ENCODE measurements around the gene TAOK1. TPM values are rescaled to one million over a fixed set of nuclear protein-coding genes. Genes with fewer than 3 reads are reported as not detected.

Gene TAOK1
- total RNA-seq, 1 donor from 2014 or later: 101 TPM

DNA sequence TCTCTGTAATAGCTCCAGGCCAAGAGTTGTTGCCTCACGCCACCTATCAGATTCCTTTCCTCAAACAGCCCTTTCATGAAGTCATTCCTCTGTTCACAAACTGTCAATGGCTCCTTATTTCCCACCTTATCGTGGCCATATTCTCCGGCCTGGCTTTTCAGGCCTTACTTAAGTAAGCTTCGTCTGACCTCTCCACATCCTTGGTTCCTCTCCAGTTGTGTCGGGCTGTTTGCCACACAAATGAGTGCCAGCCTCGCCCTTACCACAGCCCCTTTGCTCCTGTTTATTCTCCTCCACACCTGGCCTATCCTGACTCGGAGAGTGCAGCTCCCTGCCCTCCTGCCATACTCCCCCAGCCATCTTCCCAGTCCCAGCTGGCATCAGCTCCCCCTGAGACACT, 180.4 kb downstream of the TAOK1 start:
- DNase-seq (ENCODE audit: low read depth): no peak

DNA sequence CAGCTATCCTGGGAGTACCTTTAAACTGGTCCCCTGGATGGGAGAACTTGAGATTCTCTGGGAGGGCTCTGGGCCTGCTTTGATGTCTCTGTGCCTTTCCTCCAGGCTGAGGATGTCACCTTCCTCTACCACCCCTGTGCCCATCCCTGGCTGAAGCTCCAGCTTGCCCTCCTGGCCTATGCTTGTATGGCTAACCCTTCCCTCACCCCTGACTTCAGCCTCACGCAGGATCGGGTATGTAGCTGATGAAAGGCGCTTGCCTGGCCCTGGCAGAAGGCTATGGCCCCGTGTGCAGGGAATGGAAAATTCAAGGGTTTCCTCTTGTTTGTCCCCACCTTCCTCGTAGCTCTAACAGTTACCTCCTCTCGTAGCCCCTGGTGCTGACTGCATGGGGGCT, 181.3 kb downstream of the TAOK1 start:
- DNase-seq (ENCODE audit: low read depth): no peak

- no peak for DNase-seq (ENCODE audit: low read depth)
These were observed 181.9 kb downstream of the TAOK1 start for GRCh38 chr17:29571883-29572681.

GRCh38 chr17:29572691-29573557, 182.8 kb downstream of the TAOK1 start:
- no peak for DNase-seq (ENCODE audit: low read depth)

DNA sequence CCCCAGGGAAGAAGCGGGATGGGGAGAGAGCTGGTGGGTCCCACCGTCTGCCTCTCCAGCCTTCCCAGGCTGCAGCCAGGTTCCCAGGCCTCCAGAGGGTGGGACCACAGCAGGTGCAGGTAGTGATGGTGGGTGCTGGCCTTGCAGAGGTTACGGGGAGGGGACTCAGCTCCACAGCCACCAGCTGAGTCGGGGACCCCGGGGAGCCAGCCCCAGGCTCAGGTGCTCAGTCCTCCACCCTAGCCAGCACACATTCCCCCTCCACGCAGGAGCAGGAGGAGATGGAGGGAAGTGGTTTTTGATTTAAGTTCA, 183.4 kb downstream of the TAOK1 start:
- DNase-seq (ENCODE audit: low read depth): no peak

GRCh38 chr17:29573871-29574731, 183.9 kb downstream of the TAOK1 start:
- DNase-seq (ENCODE audit: low read depth): no peak

- DNase-seq (ENCODE audit: low read depth): no peak
These were observed 184.8 kb downstream of the TAOK1 start for GRCh38 chr17:29574732-29575510.

GRCh38 chr17:29575511-29576213, 185.5 kb downstream of the TAOK1 start:
- DNase-seq (ENCODE audit: low read depth): no peak

GRCh38 chr17:29576214-29577000, 186.2 kb downstream of the TAOK1 start:
- DNase-seq (ENCODE audit: low read depth): no peak

GRCh38 chr17:29577001-29577370, 186.8 kb downstream of the TAOK1 start:
- DNase-seq (ENCODE audit: low read depth): no peak

GRCh38 chr17:29577385-29578211, 187.4 kb downstream of the TAOK1 start:
- no peak for DNase-seq (ENCODE audit: low read depth)

- no peak for DNase-seq (ENCODE audit: low read depth)
These were observed 188.7 kb downstream of the TAOK1 start for GRCh38 chr17:29578626-29579485.

- peak; percentile 64 for DNase-seq (ENCODE audit: low read depth)
These were observed 190.0 kb downstream of the TAOK1 start for GRCh38 chr17:29579866-29580771.

DNA sequence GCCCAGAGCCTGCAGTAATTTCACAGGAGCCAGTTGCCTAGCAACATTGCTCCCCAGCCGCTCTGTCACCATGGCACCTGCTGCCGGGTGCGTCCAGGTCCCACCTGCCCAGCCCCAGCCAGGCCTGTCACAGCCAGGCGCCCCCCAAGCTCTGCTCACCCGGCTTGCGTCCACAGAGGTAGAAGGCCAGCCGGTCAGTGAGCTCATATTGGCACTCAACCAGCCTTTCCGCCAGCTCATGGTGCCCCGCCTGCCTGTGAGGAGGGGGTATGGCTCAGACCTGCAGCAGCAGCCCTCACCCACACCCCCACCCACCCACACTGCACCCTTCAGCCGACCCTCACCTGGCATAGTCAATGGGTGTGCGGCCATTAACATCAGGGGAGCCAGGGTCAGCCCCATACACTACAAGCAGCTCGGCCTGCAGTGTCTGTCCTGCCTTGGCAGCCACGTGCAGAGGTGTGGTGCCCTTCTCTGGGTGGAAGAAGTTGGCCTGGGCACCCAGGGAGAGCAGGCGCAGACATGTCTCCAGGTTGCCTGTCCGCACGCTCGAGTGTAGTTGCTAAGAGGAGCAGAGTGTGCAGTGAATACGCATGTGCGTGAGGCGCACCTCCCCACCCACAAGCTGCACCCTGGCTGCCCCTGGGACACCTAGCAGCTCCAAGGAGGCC, 191.6 kb downstream of the TAOK1 start:
- no peak for DNase-seq (ENCODE audit: low read depth)

DNA sequence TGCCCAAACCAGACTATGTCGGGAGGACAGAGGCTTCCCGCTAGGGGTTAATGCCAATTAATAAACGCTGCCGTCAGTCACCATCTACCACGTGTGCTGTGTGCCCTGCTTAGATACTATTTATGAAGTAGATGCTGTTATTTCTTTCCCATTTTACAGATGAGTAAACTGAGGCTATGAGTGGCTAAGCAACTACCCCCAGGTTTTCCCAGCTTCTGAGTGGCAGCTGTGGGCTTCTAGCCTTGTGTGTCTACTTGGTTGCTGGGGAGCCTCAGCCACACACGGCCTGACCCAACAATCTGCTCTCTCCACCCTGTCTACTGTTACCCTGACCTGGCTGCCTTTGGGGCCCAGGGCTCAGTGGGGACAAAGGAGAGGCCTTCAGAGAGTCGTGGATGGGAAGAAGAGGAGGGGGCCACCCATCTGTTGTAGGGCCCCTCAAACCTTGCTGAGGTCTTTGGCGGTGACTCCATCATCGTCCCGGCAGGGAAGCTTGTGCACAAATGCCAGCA, 192.1 kb downstream of the TAOK1 start:
- no peak for DNase-seq (ENCODE audit: low read depth)

DNA sequence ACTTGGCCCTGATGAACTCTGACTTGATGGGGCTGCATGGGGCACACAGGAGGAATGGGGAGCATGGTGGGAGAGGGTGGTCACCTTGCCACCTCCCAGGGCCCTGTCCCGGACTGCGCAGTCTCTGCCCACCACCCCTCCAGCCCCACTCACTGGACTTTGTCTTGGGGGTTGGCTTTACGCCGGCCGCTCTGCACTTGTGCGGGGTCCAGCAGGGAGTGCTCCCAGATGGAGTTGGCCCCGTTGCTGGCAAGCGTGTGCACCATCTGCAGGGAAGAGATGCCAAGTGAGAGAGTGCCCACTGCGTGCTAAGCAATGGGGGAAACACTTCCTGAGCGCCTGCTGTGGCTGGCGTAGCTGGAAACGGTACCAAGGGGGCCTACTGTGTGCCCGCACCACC, 192.6 kb downstream of the TAOK1 start:
- no peak for DNase-seq (ENCODE audit: low read depth)

All from renal cortical epithelial cell (primary cell).